GM12801 (cell line): ENCODE measurements around the gene TUBB4A.

ENCODE experiments used
- TF ChIP-seq, protein P1 (sequence below): IDR thresholded peaks from one replicate; pipeline ENCODE4 v1.5.1; 2011; ENCODE audit warnings: control low read depth; ENCODE audit not compliant: insufficient read length; ENCODE audit errors: extremely low read depth

TUBB4A gene

DNA sequence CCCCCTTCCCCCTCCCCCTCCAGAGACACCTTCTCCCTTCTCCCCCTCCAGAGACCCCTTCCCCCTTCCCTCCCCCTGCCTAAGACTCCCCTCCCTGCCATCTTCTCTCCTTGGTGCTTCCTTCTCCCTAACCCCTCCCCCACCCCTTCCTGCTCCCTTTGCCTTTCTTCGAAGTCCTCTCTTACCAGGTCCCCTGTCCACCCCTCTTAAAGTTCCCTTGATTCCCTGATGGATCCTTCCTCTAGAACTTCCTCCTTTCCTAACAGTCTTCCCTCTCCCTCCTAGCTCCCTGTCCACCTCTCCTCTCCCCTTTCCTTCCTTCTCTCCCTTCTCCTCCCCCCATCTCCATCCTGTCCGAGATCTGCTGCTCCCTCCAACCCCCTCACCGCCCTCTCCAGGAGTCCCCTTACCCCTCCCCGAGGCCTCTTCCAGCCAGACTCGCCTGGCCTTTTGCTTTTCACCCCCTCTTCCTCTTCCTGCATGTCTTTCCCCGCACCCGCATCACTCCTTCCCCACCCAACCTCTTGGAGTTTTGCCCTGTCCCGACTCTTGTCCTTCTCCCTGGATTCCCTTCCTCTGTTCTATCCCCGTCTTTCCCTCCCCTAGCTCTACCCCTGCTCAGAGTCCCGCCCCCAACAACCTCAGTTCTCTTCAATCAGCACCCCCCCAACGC is 31.8 kb upstream of the TUBB4A start:
- TF ChIP-seq, protein P1, sequence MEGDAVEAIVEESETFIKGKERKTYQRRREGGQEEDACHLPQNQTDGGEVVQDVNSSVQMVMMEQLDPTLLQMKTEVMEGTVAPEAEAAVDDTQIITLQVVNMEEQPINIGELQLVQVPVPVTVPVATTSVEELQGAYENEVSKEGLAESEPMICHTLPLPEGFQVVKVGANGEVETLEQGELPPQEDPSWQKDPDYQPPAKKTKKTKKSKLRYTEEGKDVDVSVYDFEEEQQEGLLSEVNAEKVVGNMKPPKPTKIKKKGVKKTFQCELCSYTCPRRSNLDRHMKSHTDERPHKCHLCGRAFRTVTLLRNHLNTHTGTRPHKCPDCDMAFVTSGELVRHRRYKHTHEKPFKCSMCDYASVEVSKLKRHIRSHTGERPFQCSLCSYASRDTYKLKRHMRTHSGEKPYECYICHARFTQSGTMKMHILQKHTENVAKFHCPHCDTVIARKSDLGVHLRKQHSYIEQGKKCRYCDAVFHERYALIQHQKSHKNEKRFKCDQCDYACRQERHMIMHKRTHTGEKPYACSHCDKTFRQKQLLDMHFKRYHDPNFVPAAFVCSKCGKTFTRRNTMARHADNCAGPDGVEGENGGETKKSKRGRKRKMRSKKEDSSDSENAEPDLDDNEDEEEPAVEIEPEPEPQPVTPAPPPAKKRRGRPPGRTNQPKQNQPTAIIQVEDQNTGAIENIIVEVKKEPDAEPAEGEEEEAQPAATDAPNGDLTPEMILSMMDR, result no peak

DNA sequence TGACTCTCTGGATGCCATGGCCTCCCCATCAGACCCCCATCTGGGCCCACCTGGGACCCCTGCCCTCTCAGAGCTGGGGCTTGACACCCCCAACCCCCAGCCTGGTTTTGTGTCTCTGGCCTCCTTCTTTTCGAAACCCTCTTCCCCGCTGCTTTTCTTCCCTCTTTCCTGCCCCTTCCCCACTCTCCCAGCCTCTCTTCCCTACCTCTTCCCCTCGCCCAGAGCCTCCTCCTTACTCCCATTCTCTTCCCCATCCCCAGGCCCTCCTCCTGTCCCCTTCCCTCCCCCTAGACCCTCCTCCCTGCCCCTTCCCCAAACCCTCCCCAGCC is 30.9 kb upstream of the TUBB4A start:
- TF ChIP-seq, protein P1, result no peak

DNA sequence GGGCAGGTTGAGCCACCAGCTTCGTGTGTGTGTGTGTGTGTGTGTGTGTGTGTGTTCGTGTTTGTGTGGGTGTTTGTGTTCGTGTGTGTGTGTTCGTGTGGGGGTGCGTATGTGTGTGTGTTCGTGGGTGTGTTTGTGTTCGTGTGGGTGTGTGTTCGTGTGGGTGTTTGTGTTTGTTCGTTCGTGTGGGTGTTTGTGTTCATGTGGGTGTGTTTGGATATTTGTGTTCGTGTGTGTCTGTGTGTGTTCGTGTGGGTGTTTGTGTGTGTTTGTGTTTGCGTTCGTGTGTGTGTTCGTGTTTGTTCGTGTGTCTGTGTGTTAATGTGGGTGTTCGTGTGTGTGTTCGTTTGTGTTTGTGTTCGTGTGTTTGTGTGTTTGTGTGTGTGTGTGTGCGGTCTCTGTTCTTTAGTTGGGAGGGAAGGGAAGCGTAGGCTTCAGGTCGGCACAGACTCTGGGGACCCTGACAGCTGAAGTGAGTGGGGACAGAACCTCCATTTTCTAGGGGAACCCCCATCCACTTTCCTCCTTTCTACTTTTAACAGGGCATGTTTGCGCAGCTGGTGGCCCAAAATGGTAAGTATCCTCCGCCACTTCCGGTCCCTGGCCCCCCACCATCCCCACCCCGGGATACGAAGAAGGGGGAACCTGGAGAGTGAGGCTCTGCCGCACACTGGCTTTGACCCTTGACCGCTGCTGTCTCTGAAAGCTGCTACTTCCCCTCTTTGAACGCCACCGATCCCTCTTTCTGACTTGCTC is 30.3 kb upstream of the TUBB4A start:
- TF ChIP-seq, protein P1, result no peak

DNA sequence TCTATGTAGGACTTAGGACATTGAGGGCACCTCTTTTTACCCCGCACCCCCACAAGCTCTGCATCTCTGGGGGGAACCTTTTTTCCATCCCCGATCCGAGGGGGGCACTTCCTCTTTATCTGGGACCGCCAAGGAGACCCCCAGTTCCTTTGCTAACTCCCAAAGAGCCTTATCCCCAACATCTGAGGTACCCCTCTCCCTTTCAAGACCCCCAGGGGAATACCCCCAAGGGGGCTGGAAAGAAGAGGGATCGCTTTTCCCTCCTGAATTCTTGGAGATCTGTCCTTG is 29.8 kb upstream of the TUBB4A start:
- TF ChIP-seq, protein P1, result no peak

DNA sequence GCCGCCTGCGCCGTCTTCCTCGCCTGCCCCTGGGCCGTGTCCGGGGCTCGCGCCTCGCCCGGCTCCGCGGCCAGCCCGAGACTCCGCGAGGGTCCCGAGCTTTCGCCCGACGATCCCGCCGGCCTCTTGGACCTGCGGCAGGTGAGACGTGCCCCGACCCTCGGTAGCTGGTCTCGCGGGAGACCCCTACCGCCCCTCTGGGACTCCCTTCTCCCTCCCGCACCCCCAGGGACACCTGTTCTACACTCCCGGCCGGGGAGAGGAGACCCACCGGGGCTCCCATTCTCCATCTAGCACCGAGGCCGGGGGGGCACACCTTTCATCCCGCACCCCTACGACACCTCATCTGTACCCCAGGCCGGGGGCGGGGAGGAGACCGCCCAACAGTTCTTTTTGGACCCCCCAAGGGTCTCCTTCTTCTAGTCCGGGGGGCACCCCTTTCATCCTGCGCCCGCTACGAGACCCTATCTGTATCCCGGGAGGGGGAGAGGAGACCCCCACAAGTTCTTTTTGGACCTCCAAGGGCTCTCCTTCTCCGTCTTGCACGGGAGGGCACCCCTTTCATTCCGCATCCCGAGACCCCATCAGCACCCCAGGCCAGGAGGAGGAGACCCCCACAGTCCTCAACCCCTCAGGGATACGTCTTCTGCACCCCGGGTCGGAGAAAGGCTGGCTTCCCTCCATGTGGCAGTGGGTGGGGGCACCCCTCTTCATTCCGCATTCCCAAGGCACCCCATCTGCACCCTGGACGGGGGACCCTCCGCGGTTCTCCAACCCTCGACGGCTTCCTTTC is 29.2 kb upstream of the TUBB4A start:
- TF ChIP-seq, protein P1, result no peak

DNA sequence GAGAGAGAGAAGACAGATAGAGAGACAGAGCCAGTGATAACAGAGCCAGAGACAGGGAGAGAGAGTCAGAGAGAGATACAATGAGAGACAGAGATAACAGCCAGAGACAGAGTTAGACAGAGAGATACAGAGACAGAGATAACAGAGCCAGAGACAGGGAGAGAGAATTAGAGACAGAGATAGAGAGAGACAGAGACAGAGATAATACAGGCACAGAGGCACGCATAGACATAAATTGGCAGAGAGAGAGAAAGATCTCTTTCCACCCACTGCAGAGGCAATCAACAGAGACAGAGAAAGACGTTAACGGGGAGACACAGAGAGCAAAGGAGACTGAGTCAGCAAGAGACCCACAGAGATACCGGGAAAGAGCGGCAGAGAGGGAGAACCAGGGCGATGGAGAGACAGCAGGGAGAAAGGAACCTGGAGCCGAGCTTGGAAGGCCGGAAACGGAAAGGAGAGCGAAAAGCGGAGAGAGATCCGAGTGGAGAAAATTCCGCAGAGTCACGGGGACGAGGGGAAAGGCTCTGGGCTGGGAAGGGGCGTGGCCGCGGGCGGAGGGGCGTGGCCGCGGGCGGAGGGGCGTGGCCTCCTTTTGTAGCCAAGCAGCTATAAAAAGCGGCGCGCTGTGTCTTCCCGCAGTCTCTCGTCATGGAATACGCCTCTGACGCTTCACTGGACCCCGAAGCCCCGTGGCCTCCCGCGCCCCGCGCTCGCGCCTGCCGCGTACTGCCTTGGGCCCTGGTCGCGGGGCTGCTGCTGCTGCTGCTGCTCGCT is 28.5 kb upstream of the TUBB4A start, which contains the start of gene TNFSF9:
Gene TNFSF9 (plus strand): TSS at position 641 of the 777 bp plus-strand sequence. CDS start 11 bp downstream, at position 652.
- TF ChIP-seq, protein P1, result no peak

DNA sequence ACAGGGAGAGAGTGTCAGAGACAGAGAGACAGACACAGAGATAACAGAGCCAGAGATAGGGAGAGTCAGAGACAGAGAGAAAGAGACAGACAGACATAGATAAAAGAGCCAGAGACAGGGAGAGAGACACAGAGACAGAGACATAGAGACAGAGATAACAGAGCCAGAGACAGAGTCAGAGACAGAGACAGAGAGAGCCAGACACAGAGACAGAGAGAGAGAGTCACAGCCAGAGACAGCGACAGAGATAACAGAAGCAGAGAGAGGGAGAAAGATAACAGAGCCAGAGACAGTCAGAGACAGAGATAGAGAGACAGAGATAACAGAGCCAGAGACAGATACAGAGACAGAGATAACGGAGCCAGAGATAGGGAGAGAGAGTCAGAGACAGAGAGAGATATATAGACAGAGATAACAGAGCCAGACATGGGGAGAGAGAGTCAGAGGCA is 27.9 kb upstream of the TUBB4A start:
- TF ChIP-seq, protein P1, result no peak
